ENCODE measurements around the gene DCAF5.

DNA sequence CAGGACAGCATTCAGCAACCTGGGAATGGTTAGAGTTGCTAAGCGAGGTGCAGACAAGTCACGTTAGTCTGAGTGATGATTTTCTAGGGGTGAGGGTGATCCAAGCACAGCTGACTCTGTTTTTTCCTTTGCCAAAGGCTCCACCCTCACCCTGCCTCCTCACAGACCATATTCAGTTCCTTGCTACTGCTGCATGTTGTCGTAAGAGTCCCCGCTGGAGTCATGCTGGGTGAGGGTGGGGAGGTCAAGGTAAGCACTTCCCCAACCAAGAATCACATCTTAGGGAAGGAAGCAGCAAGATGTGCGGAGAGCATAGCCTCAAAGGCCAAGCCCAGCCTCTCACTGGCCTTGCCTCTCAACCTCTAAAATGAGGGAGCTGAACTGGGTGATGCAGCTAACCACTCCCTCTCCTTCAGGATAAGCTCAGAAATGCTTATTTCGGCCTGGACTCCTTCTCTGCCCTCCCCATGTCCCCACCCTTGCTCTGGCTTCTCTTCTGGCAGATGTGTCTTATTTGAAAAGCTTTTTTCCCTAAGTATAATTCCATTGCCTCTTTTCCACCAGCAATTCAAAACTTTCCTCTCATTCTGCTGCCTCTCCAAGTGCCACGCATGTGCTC is 107.0 kb downstream of the DCAF5 start:
- TF ChIP-seq, protein P1, sequence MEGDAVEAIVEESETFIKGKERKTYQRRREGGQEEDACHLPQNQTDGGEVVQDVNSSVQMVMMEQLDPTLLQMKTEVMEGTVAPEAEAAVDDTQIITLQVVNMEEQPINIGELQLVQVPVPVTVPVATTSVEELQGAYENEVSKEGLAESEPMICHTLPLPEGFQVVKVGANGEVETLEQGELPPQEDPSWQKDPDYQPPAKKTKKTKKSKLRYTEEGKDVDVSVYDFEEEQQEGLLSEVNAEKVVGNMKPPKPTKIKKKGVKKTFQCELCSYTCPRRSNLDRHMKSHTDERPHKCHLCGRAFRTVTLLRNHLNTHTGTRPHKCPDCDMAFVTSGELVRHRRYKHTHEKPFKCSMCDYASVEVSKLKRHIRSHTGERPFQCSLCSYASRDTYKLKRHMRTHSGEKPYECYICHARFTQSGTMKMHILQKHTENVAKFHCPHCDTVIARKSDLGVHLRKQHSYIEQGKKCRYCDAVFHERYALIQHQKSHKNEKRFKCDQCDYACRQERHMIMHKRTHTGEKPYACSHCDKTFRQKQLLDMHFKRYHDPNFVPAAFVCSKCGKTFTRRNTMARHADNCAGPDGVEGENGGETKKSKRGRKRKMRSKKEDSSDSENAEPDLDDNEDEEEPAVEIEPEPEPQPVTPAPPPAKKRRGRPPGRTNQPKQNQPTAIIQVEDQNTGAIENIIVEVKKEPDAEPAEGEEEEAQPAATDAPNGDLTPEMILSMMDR (IDR thresholded peaks at IDR 0.05): no peak
- TF ChIP-seq POLR2A (IDR thresholded peaks at IDR 0.05) (no peak), POLR2AphosphoS5 (IDR thresholded peaks at IDR 0.05; ENCODE audit: insufficient read depth in 1 of 2, low read depth in 1 of 2) (no peak)

Data from vagina (tissue), 2 donors.